ENCODE results near the gene PMVK.

Gene PMVK

DNA sequence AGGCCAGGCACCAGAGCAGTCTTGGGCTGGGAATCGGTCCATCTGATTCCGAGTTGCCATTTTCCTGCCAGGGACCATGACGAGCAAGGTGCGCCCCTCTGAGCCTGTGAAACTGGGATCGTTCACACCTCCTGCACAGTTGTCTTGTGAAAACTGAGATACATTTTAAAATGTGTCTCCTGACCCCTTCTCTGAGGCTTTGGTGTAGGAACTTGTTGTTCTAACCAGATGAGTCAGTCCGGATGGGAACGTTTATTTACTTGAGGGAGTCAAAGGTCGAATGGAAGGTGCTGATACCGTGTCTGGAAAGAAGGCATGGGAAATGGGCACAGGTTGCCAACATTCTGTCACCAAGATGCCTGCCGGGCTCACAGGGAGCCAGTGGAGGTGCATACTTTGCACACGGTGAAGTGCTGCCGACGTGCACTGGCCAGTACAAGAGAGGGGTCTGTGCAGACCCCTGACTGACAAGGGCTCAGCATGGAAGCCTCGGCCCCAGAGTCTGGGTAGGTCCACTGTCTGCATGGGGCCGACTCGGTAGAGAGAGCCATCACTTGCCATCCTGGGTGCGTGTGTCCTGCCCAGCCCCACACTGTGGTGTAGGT is 59.0 kb downstream of the PMVK start:
- DNase-seq, result no peak

GRCh38 chr1:154876842-154877369 is 59.6 kb downstream of the PMVK start:
- no peak for DNase-seq

Data from activated T-cell treated with anti-CD3 and anti-CD28 coated beads, Interleukin-2, amount 50 U/mL, for 48 hours (primary cell).